ENCODE measurements around the gene NDC80. TPM values are rescaled to one million over a fixed set of nuclear protein-coding genes. Genes with fewer than 3 reads are reported as not detected.

Gene NDC80
- total RNA-seq, 1 donor from 2014 or later = 0.55 TPM

DNA sequence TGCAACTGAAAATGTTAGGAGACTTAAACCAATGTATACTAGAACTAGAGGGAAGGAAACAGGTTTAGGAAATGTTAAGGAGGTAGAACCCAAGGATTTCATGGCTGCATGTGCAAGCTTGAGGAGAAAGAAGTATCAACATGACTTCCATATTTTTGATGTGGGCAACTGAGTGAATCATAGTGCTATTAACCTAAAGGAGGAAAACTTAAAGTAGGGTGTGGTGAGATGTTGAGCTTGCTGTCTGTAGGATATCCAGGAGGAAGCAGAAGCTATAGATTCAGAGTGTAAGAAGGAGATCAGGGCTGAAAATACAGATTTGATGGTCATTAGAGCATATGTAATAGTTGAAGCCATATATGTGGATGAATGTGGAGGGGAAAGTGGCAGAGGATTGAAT is 31.5 kb downstream of the NDC80 start:
- Histone ChIP-seq H3K4me3 (no peak overlapping the region), H3K4me1 (peaks cover 7% of the 10 kb centered on the region), H3K36me3 (no peaks in the 10 kb centered on the region), H3K9me3 (replicated peaks) (no peaks in the 10 kb centered on the region), H3K27ac (replicated peaks) (no peak overlapping the region), H3K27me3 (ENCODE audit: low read depth) (no peaks in the 10 kb centered on the region)
- intact Hi-C loops (cut with micrococcal nuclease) = no loop called here
- TF ChIP-seq, protein P1, sequence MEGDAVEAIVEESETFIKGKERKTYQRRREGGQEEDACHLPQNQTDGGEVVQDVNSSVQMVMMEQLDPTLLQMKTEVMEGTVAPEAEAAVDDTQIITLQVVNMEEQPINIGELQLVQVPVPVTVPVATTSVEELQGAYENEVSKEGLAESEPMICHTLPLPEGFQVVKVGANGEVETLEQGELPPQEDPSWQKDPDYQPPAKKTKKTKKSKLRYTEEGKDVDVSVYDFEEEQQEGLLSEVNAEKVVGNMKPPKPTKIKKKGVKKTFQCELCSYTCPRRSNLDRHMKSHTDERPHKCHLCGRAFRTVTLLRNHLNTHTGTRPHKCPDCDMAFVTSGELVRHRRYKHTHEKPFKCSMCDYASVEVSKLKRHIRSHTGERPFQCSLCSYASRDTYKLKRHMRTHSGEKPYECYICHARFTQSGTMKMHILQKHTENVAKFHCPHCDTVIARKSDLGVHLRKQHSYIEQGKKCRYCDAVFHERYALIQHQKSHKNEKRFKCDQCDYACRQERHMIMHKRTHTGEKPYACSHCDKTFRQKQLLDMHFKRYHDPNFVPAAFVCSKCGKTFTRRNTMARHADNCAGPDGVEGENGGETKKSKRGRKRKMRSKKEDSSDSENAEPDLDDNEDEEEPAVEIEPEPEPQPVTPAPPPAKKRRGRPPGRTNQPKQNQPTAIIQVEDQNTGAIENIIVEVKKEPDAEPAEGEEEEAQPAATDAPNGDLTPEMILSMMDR (IDR thresholded peaks at IDR 0.05; ENCODE audit: borderline replicate concordance) = no peak
- DNase-seq = no peak

DNA sequence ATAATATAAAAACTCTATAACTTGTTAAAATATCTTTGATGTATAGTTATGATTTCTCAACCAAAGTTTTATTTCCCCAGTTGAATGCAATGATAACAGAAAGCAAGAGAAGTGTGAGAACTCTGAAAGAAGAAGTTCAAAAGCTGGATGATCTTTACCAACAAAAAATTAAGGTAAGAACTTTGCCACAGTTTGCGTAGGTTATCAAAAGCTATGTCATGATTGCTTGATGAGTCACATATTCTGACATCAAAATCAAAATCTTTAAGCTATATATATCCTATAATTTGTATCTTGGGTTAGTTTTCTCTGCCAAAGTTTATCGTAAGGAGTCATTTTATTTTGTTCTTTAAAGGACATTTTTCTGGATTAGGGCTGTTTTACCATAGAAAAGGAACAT is 35.0 kb downstream of the NDC80 start:
- DNase-seq = no peak
- Histone ChIP-seq H3K27me3 (ENCODE audit: low read depth) (no peaks in the 10 kb centered on the region), H3K27ac (replicated peaks) (peak overlapping the region; percentile 59), H3K9me3 (replicated peaks) (no peaks in the 10 kb centered on the region), H3K36me3 (no peaks in the 10 kb centered on the region), H3K4me3 (peak overlapping the region; percentile 41), H3K4me1 (peaks cover 7% of the 10 kb centered on the region)
- TF ChIP-seq, protein P1 (IDR thresholded peaks at IDR 0.05; ENCODE audit: borderline replicate concordance) = no peak
- intact Hi-C loops (cut with micrococcal nuclease) = no loop called here

DNA sequence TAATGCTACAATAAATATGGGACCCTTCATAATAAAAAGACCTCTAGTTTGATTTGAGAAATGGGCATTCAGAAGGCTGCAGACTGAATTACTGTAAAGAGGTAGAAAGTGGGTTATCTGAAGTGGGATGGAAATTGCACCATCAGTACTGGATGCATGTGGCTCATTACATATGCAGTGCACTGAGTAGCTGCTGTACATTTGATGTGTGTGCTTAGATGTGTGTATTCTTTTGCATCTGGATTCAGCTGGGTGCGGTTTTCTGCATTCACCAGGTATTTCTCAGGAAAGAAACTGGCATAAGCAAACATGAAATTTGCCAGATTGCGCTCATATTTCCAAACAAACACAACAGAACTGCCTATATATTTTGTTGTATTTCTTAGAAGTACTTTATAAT is 38.2 kb downstream of the NDC80 start:
- Histone ChIP-seq H3K4me3 (no peak overlapping the region), H3K36me3 (no peaks in the 10 kb centered on the region), H3K27me3 (ENCODE audit: low read depth) (no peaks in the 10 kb centered on the region), H3K4me1 (peaks cover 7% of the 10 kb centered on the region), H3K27ac (replicated peaks) (no peak overlapping the region), H3K9me3 (replicated peaks) (no peaks in the 10 kb centered on the region)
- intact Hi-C loops (cut with micrococcal nuclease) = no loop called here
- TF ChIP-seq, protein P1 (IDR thresholded peaks at IDR 0.05; ENCODE audit: borderline replicate concordance) = no peak
- no peak for DNase-seq

DNA sequence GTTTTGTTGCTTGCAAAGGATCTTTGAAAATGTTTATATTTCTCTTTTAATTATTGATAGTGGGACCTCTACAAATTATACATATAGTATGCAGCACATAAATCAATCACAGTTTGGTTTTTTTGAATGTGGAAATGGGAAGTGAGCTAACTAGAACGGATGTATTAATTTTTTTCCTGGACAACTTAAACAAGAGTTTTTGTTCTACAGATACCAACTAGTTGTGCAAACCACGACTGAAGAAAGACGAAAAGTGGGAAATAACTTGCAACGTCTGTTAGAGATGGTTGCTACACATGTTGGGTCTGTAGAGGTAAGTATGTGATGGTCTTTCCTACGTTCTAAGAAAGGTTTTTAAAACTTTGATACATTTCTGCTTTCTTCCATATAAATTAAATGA is 39.2 kb downstream of the NDC80 start:
- intact Hi-C loops (cut with micrococcal nuclease) = no loop called here
- no peak overlapping the region for H3K27ac ChIP-seq (replicated peaks)
- H3K9me3 ChIP-seq (replicated peaks) = peaks cover 8% of the 10 kb centered on the region
- TF ChIP-seq, protein P1 (IDR thresholded peaks at IDR 0.05; ENCODE audit: borderline replicate concordance) = no peak
- no peak for DNase-seq
- peaks cover 7% of the 10 kb centered on the region for H3K4me1 ChIP-seq
- peaks cover 3% of the 10 kb centered on the region for H3K36me3 ChIP-seq
- no peak overlapping the region for H3K4me3 ChIP-seq
- no peaks in the 10 kb centered on the region for H3K27me3 ChIP-seq (ENCODE audit: low read depth)

DNA sequence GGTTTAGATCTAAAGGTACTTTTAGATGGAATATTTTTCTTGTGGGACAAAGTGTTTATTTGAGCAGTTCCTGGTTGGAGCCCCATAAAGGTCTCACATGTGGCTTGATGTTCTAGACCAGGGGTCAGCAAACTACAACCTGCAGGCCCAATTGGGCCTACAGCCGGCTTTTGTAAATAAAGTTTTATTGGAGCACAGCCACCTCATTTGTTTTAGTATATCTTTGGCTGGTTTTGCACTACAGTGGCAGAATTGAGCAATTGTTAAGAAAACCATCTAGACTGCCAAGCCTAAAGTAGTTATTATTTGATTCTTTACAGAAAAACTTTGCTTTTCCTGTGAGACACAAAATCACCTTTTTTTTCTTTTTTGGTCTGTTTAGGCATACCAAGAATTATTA is 41.6 kb downstream of the NDC80 start:
- Histone ChIP-seq H3K36me3 (peaks cover 3% of the 10 kb centered on the region), H3K4me1 (no peaks in the 10 kb centered on the region), H3K27ac (replicated peaks) (no peak overlapping the region), H3K9me3 (replicated peaks) (peaks cover 8% of the 10 kb centered on the region), H3K4me3 (no peak overlapping the region), H3K27me3 (ENCODE audit: low read depth) (no peaks in the 10 kb centered on the region)
- intact Hi-C loops (cut with micrococcal nuclease) = no loop called here
- DNase-seq = no peak
- TF ChIP-seq, protein P1 (IDR thresholded peaks at IDR 0.05; ENCODE audit: borderline replicate concordance) = no peak
